Measurements from ENCODE around the gene NEDD4L. TPM values are rescaled to one million over a fixed set of nuclear protein-coding genes. Genes with fewer than 3 reads are reported as not detected.
"Not testable (repeated sequence)": the region's sequence is repeated elsewhere in the genome, so short reads cannot be mapped to it uniquely, and the experiment has no call there.

NEDD4L gene
- total RNA-seq, 1 experiment from 2014 or later = 39.1 TPM

- in situ Hi-C loops (cut with HindIII; ENCODE audit: low pct_unique_long_range_greater_than_20kb, low sequenced_read_pairs) = no loop called here
- no peak for DNase-seq (ENCODE audit: low read depth)
Observed at GRCh38 chr18:58157237-58157636, 113.2 kb downstream of the NEDD4L start.

- no peak for DNase-seq (ENCODE audit: low read depth)
- in situ Hi-C loops (cut with HindIII; ENCODE audit: low pct_unique_long_range_greater_than_20kb, low sequenced_read_pairs) = no loop called here
Observed at GRCh38 chr18:58158008-58158407, 114.0 kb downstream of the NEDD4L start.

- no peak for DNase-seq (ENCODE audit: low read depth)
- in situ Hi-C loops (cut with HindIII; ENCODE audit: low pct_unique_long_range_greater_than_20kb, low sequenced_read_pairs) = no loop called here
Observed at GRCh38 chr18:58158459-58158858, 114.4 kb downstream of the NEDD4L start.

GRCh38 chr18:58161659-58162058, 117.6 kb downstream of the NEDD4L start:
- in situ Hi-C loops (cut with HindIII; ENCODE audit: low pct_unique_long_range_greater_than_20kb, low sequenced_read_pairs) = no loop called here
- no peak for DNase-seq (ENCODE audit: low read depth)

GRCh38 chr18:58162127-58162526, 118.1 kb downstream of the NEDD4L start:
- in situ Hi-C loops (cut with HindIII; ENCODE audit: low pct_unique_long_range_greater_than_20kb, low sequenced_read_pairs) = no loop called here
- no peak for DNase-seq (ENCODE audit: low read depth)

- in situ Hi-C loops (cut with HindIII; ENCODE audit: low pct_unique_long_range_greater_than_20kb, low sequenced_read_pairs) = no loop called here
Observed at GRCh38 chr18:58163004-58163590, 119.1 kb downstream of the NEDD4L start.

GRCh38 chr18:58166278-58166844, 122.3 kb downstream of the NEDD4L start:
- in situ Hi-C loops (cut with HindIII; ENCODE audit: low pct_unique_long_range_greater_than_20kb, low sequenced_read_pairs) = no loop called here
- no peak for DNase-seq (ENCODE audit: low read depth)

More at GRCh38 chr18:58163004-58163590, 119.1 kb downstream of the NEDD4L start:
- no peak for DNase-seq (ENCODE audit: low read depth)

- DNase-seq (ENCODE audit: low read depth) = no peak
- in situ Hi-C loops (cut with HindIII; ENCODE audit: low pct_unique_long_range_greater_than_20kb, low sequenced_read_pairs) = no loop called here
Observed at GRCh38 chr18:58167073-58167472, 123.0 kb downstream of the NEDD4L start.

GRCh38 chr18:58168221-58168620, 124.2 kb downstream of the NEDD4L start:
- in situ Hi-C loops (cut with HindIII; ENCODE audit: low pct_unique_long_range_greater_than_20kb, low sequenced_read_pairs) = no loop called here

GRCh38 chr18:58168993-58169392, 125.0 kb downstream of the NEDD4L start:
- in situ Hi-C loops (cut with HindIII; ENCODE audit: low pct_unique_long_range_greater_than_20kb, low sequenced_read_pairs) = no loop called here
- DNase-seq (ENCODE audit: low read depth) = no peak

More at GRCh38 chr18:58168221-58168620, 124.2 kb downstream of the NEDD4L start:
- DNase-seq (ENCODE audit: low read depth) = no peak

GRCh38 chr18:58169472-58169871, 125.4 kb downstream of the NEDD4L start:
- in situ Hi-C loops (cut with HindIII; ENCODE audit: low pct_unique_long_range_greater_than_20kb, low sequenced_read_pairs) = no loop called here
- no peak for DNase-seq (ENCODE audit: low read depth)

GRCh38 chr18:58170036-58170435, 126.0 kb downstream of the NEDD4L start:
- DNase-seq (ENCODE audit: low read depth); in situ Hi-C loops (cut with HindIII; ENCODE audit: low pct_unique_long_range_greater_than_20kb, low sequenced_read_pairs): not testable (repeated sequence)

- DNase-seq (ENCODE audit: low read depth) = no peak
- in situ Hi-C loops (cut with HindIII; ENCODE audit: low pct_unique_long_range_greater_than_20kb, low sequenced_read_pairs) = no loop called here
Observed at GRCh38 chr18:58172031-58172430, 128.0 kb downstream of the NEDD4L start.

- DNase-seq (ENCODE audit: low read depth) = no peak
- in situ Hi-C loops (cut with HindIII; ENCODE audit: low pct_unique_long_range_greater_than_20kb, low sequenced_read_pairs) = no loop called here
Observed at GRCh38 chr18:58174285-58174684, 130.3 kb downstream of the NEDD4L start.

GRCh38 chr18:58175122-58175785, 131.2 kb downstream of the NEDD4L start:
- DNase-seq (ENCODE audit: low read depth) = no peak
- in situ Hi-C loops (cut with HindIII; ENCODE audit: low pct_unique_long_range_greater_than_20kb, low sequenced_read_pairs) = no loop called here

- in situ Hi-C loops (cut with HindIII; ENCODE audit: low pct_unique_long_range_greater_than_20kb, low sequenced_read_pairs) = no loop called here
- DNase-seq (ENCODE audit: low read depth) = no peak
Observed at GRCh38 chr18:58175786-58176176, 131.8 kb downstream of the NEDD4L start.

- in situ Hi-C loops (cut with HindIII; ENCODE audit: low pct_unique_long_range_greater_than_20kb, low sequenced_read_pairs) = no loop called here
- peak; percentile 78 for DNase-seq (ENCODE audit: low read depth)
Observed at GRCh38 chr18:58177004-58177717, 133.1 kb downstream of the NEDD4L start.

- in situ Hi-C loops (cut with HindIII; ENCODE audit: low pct_unique_long_range_greater_than_20kb, low sequenced_read_pairs) = no loop called here
- DNase-seq (ENCODE audit: low read depth) = peak; percentile 80
Observed at GRCh38 chr18:58177896-58178470, 134.0 kb downstream of the NEDD4L start.

GRCh38 chr18:58178511-58178910, 134.5 kb downstream of the NEDD4L start:
- in situ Hi-C loops (cut with HindIII; ENCODE audit: low pct_unique_long_range_greater_than_20kb, low sequenced_read_pairs) = no loop called here
- DNase-seq (ENCODE audit: low read depth) = peak; percentile 79

Data from Caki2 (cell line).